RPMI7951 (cell line): ENCODE results near the gene NPC2. TPM values are rescaled to one million over a fixed set of nuclear protein-coding genes. Genes with fewer than 3 reads are reported as not detected.

Experiments used
- DNase-seq: peaks from one replicate; pipeline ENCODE4 v3.0.0-alpha.2; 2012; ENCODE audit warnings: low read depth
- total RNA-seq: library from RNA; depleted of rRNA; stranded (reverse); fragments of >200 nt; shearing (Covaris generic); gene quantifications from 2 replicates; pipeline ENCODE4 v1.2.3, GENCODE V29; 2014

Gene NPC2
- total RNA-seq, 1 experiment from 2014 or later = 402 TPM

- no peak for DNase-seq
Measured at GRCh38 chr14:74503291-74503937, 10.3 kb upstream of the NPC2 start.

GRCh38 chr14:74502236-74503019 is 9.3 kb upstream of the NPC2 start:
- DNase-seq = peak; percentile 33

GRCh38 chr14:74501691-74502090 is 8.6 kb upstream of the NPC2 start:
- no peak for DNase-seq

GRCh38 chr14:74501135-74501614 is 8.1 kb upstream of the NPC2 start:
- DNase-seq = peak; percentile 47

GRCh38 chr14:74500417-74501134 is 7.5 kb upstream of the NPC2 start:
- no peak for DNase-seq

- peak; percentile 31 for DNase-seq
Measured at GRCh38 chr14:74495356-74495755, 2.3 kb upstream of the NPC2 start.

GRCh38 chr14:74493343-74494261 is 497 bp upstream of the NPC2 start, which contains the start of gene ISCA2:
TSS of gene ISCA2 (plus strand) at chr14:74493765. CDS start at chr14:74493775, 10 bp downstream.
- peak; percentile 97 for DNase-seq

- peak; percentile 67 for DNase-seq
Measured at GRCh38 chr14:74491956-74492775, 939 bp downstream of the NPC2 start.

- DNase-seq = no peak
Measured at GRCh38 chr14:74490486-74490885, 2.6 kb downstream of the NPC2 start.

GRCh38 chr14:74488786-74489397 is 4.2 kb downstream of the NPC2 start:
- DNase-seq = peak; percentile 87

- no peak for DNase-seq
Measured at GRCh38 chr14:74486164-74486563, 6.9 kb downstream of the NPC2 start.

GRCh38 chr14:74483321-74483720 is 9.8 kb downstream of the NPC2 start:
- no peak for DNase-seq

GRCh38 chr14:74482571-74482970 is 10.5 kb downstream of the NPC2 start:
- no peak for DNase-seq

GRCh38 chr14:74480046-74480445 is 13.1 kb downstream of the NPC2 start:
- DNase-seq = no peak

GRCh38 chr14:74478996-74479635 is 14.0 kb downstream of the NPC2 start:
- no peak for DNase-seq

GRCh38 chr14:74476607-74477006 is 16.5 kb downstream of the NPC2 start:
- no peak for DNase-seq

GRCh38 chr14:74476107-74476506 is 17.0 kb downstream of the NPC2 start:
- no peak for DNase-seq

GRCh38 chr14:74475678-74476077 is 17.4 kb downstream of the NPC2 start:
- DNase-seq = peak; percentile 18

GRCh38 chr14:74474376-74474775 is 18.7 kb downstream of the NPC2 start:
- DNase-seq = no peak
